EH (cell line): ENCODE results near the gene GALNS.
"Not testable (repeated sequence)": the region's sequence is repeated elsewhere in the genome, so short reads cannot be mapped to it uniquely, and the experiment has no call there.

ENCODE experiments used
- DNase-seq: peaks from one replicate; pipeline ENCODE4 v3.0.0-alpha.2; 2015; ENCODE audit warnings: low read depth

GALNS gene

DNA sequence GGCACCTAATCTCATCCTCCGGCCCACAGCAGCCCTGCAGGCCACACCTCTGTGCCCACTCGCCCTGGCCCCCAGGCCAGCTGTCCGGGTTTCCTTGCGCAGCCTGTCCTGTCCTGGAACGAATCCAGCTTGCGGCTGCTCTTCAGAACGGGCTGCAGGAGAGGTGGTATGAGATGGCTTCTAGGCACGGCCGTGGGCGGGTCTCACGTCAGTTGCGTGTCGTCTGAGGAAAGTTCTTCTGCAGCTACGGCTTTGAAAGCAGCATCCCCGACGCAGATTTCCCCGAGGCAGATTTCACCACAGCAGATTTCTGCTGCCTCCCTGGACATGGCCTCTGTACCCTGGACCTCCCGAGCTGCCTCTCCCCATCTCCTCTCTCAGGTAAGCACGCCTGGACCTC is 18.2 kb downstream of the GALNS start:
- DNase-seq: no peak

DNA sequence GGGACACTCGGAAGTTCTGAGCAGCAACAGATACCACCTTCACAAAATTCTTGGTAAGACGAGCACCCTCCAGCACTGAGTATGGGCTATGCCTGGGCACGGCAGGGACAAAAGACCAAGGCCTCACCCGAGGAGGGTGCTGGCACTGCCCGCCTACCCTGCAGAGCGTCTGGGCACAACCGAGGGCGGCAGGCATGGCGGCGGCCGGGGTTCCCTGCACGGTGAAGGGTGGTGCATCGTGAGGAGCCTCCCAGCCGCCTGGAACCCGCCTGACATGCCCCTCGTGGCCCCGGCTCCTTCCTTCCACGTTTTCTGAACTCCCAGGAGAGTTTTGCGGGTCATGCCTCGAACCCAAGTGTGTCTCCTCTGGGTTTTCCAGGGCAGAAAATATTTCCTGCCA is 18.9 kb downstream of the GALNS start:
- DNase-seq: no peak

- DNase-seq: no peak
Measured at GRCh38 chr16:88836791-88837190, 20.0 kb downstream of the GALNS start.

GRCh38 chr16:88835818-88836217 is 20.9 kb downstream of the GALNS start:
- no peak for DNase-seq

DNA sequence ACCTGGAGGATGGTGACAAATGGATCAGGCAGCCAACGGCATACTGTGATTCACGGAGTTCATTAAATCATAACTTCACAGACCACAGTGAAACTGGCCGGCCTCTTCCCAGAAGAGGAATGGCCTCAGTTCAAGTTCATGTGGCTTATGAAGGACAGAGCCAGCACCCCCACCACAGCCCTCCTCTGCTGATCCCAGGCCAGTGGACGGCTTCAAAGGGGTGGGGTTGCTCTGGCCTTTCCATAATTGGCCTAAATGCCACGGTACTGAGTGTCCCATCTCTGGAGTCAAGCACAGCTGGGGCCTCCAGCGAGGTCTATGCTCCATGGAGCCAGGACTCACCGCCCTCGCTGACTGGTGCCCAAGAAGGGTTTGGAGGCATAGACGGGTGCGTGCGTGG is 21.4 kb downstream of the GALNS start:
- no peak for DNase-seq

GRCh38 chr16:88834670-88835069 is 22.1 kb downstream of the GALNS start:
- no peak for DNase-seq

- DNase-seq: no peak
Measured at GRCh38 chr16:88833086-88833485, 23.7 kb downstream of the GALNS start.

GRCh38 chr16:88831838-88832237 is 24.9 kb downstream of the GALNS start:
- no peak for DNase-seq

- DNase-seq: no peak
Measured at GRCh38 chr16:88830783-88831182, 26.0 kb downstream of the GALNS start.

DNA sequence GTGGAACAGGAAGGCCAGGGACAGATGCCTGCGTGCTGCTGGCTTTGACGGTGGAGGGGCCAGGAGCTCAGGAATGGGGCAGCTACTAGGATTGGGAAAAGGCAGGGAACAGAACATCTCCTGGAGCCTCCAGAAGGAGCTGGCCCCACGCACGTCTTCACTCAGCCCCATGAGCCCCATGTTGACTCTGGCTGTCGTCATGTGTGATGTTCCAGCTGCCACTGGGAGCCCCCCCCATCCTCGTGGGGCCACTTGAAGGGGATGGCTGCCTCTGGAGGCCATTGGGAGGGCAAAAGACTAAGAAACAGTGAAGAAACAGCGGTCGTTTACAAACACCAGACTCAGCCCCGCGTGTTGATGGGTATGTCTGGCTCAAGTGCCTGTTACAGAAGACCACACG is 26.5 kb downstream of the GALNS start:
- DNase-seq: no peak

DNA sequence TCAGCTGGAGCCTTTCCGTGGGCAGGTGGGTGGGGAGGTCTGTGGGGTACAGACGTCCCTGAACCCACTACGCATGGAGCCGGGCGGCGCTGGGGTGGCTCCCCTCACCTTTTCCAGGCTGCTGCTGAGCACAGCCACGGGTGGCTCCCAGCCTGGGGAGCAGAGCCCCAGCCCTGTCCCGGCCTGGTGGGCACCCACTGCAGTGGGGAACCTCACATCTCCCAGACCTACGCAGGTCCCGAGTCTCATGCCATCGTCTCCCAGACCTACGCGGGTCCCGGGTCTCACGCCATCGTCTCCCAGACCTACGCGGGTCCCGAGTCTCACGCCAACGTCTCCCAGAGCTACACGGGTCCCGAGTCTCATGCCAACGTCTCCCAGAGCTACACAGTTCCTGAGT is 28.0 kb downstream of the GALNS start:
- no peak for DNase-seq

DNA sequence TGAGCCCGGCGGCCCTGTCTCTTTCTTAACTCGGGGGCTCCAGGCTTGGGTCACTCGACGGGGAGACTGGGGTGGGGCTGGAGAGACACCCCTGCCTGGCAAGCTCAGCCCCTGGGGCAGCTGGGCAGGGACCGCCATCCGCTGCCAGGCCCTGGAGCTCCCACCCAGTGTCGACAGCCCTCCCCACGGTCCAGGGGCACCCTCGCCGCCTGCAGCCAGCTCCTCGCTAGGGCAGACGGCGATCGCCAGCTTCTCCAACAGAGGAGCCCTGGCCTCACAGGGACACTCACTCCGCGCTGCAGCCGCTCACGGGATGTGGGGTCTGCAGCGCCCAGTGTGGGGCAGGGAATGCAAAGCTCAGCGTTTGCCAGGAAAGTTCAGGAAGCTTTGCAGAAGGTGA is 29.0 kb downstream of the GALNS start:
- DNase-seq: no peak

GRCh38 chr16:88826070-88826840 is 30.5 kb downstream of the GALNS start:
- DNase-seq: no peak

- no peak for DNase-seq
Measured at GRCh38 chr16:88825146-88825545, 31.6 kb downstream of the GALNS start.

- DNase-seq: no peak
Measured at GRCh38 chr16:88824256-88825077, 32.3 kb downstream of the GALNS start.

- DNase-seq: not testable (repeated sequence)
Measured at GRCh38 chr16:88823646-88824045, 33.1 kb downstream of the GALNS start.

DNA sequence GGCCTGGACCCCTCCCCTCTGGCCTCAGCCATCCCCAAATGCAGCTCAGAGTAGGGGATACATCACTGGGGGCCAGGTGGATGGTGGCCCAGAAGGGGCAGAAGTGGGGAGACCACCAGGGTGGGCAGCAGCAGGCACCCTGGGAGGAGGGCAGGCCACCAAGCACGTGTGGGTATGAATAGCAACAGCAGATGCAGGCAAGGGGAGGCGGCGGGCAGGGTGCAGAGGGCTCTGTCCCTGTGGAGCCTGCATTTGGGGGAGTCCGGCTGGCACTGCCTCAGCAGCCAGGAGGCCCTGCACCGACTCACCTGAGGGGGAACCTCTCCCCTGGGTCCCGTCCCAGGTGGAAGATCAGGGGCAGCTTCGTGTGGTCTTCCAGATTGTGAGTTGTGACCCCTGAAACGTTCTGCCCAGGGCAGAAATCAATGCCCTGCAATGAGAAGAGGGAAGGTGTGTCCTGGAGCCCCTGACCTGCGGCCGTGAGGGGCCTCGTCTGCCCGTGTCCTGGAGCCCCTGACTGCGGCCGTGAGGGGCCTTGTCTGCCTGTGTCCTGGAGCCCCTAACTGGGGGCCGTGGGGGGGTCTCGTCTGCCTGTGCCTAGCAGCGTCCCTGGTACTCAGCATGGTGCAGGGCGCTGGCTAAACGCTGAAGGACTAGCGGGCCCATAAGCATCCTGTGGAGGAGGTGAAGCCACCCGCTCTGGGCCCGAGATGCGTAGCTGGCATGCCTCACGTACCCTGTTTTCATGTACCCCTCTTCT is 34.3 kb downstream of the GALNS start:
- DNase-seq: no peak

DNA sequence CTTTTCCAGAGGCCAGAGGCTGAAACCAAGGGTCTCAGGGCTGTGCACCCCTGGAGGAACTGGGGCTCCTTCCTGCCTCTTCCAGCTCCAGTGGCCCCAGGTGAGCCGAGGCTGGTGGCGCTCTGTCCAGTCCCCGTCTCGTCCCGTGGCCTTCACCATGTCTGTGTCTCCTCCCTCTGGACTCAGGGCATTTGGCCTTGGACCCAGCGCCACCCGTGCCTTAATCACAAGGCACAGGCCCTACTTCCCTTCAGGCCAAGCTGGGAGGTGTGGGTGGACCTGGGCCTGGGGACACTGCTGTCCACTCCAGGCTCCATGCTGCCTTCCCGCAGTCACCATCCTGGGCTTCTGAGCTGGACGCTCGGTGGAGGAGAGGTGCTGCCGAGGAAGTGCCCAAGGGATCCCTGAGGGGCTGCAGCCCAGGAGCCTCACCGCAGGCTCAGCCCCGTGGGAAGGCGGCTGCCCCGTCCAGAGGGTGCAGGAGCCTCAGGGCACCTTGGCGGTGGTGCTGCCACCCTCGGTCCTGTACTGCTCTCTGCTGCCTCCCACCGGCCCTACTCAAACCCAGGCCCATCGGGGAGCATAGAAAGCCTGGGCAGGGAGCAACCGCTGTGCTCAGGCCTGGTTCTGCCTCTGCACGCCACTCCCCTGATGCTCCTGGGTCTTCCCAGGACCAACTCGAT is 35.4 kb downstream of the GALNS start:
- no peak for DNase-seq

DNA sequence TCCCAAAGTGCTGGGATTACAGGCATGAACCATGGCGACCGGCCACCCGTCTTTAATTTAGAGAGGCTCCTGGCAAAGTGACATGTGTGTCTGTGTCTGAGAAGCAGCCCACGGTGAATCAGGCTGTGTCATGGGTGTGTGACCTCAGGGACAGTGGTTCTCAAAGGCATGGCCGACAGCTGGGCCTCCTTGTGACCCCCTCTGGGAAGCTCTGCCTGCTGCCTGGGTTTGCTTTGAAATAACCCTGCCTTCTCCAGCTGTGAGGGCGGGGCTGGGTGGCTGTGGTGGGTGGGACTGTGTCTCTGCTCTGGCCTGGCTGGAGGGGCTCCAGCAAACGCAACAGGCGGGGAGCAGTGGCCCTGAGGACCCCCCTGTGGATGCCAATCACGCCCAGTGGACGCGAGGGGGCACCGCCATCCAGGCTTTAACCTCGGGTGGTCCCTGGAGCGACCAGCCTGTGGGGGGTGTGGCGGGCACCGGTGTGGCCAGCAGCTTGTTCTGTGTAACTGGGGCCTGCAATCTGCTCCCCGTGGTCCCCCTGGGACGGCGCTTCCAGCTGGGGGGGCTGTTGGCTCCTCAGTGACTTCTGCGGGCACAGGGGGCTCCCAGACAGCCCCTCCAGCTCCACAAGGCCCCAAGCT is 36.2 kb downstream of the GALNS start:
- no peak for DNase-seq

- no peak for DNase-seq
Measured at GRCh38 chr16:88819126-88819525, 37.6 kb downstream of the GALNS start.

DNA sequence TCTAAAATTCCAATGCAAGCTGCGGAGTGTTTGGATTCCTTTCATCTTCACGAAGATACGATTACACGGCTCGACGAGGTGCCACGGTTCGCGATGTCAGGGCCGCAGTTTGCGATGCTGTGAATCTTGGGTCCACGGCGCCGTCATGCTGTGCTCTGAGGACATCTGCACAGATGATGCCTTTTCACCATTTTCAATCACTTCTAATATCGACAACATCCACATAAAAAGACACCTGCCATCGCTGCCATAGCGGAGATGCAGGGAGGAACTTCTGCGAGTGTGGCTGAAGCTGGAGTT is 38.2 kb downstream of the GALNS start:
- DNase-seq: no peak
